Panc1 (cell line): Measurements from ENCODE around the gene ATP11B. TPM values are rescaled to one million over a fixed set of nuclear protein-coding genes. Genes with fewer than 3 reads are reported as not detected.

Source experiments
- ATAC-seq: fragments of 200-7000 bp; cut with Tn5 transposase; 2 replicates; pipeline ENCODE4 v1.9.1; 2020; ENCODE audit warnings: mild to moderate bottlenecking, moderate library complexity
- BruUV-seq: library from RNA; stranded (reverse); fragments of 400-500 nt; replicated peaks from 2 replicates; lab custom pipeline; 2021; lab: Mats Ljungman, UMichigan
- CTCF ChIA-PET: fragments of 300-600 bp; sonication (Branson Sonifier 250); formaldehyde crosslinking; loops from one replicate; lab custom pipeline; 2022; ENCODE audit warnings: antibody characterized with exemption; lab: Charles Lee
- POLR2A ChIA-PET: fragments of 300-600 bp; sonication (Branson Sonifier 250); formaldehyde crosslinking; loops from one replicate; lab custom pipeline; 2022; ENCODE audit warnings: antibody characterized with exemption; lab: Charles Lee
- DNase-seq: peaks from one replicate; pipeline ENCODE4 v3.0.0-alpha.2; 2010; ENCODE audit warnings: low read depth, low spot score
- H3K27ac ChIP-seq: 2 replicates; pipeline ENCODE4 v1.5.1; 2011; ENCODE audit warnings: mild to moderate bottlenecking, low read length, inconsistent platforms
- H3K27me3 ChIP-seq: fragments of 200-500 bp; sonication (Bioruptor generic); 2 replicates; pipeline ENCODE4 v1.6.0; 2014; ENCODE audit warnings: low read length, inconsistent platforms; ENCODE audit not compliant: control insufficient read depth, insufficient read depth
- H3K36me3 ChIP-seq: fragments of 200-500 bp; sonication (Bioruptor generic); 2 replicates; pipeline ENCODE4 v1.5.1; 2014; ENCODE audit warnings: inconsistent platforms, mild to moderate bottlenecking, low read length, moderate library complexity; ENCODE audit not compliant: control insufficient read depth, insufficient read depth
- H3K4me1 ChIP-seq: 2 replicates; pipeline ENCODE4 v1.5.1; 2011; ENCODE audit warnings: inconsistent platforms, mild to moderate bottlenecking, low read length, moderate library complexity; ENCODE audit not compliant: control insufficient read depth, insufficient read depth
- H3K4me3 ChIP-seq, 2 experiments: 2 replicates each; pipeline ENCODE4 v1.5.1; 2011 to 2012; ENCODE audit warnings: low read depth in 2 of 2, low read length in 2 of 2, mild to moderate bottlenecking in 2 of 2, inconsistent platforms in 1 of 2, moderate library complexity in 1 of 2
- H3K9me3 ChIP-seq: fragments of 200-500 bp; sonication (Bioruptor generic); 2 replicates; pipeline ENCODE4 v1.5.1; 2014; ENCODE audit warnings: low read depth, mild to moderate bottlenecking, inconsistent platforms, low read length, moderate library complexity; ENCODE audit not compliant: control insufficient read depth, insufficient read depth
- POLR2AphosphoS5 ChIP-seq: IDR thresholded peaks from 2 replicates; pipeline ENCODE4 v1.6.1; 2012; ENCODE audit warnings: mild to moderate bottlenecking, low read depth, low read length, moderate library complexity
- SIN3A ChIP-seq: IDR thresholded peaks from 2 replicates; pipeline ENCODE4 v1.6.1; 2012; ENCODE audit warnings: low read depth, mild to moderate bottlenecking, low read length, moderate library complexity, borderline replicate concordance; ENCODE audit not compliant: insufficient read depth
- TCF7L2 ChIP-seq: IDR thresholded peaks from 2 replicates; pipeline ENCODE4 v1.6.1; 2011; ENCODE audit warnings: mild to moderate bottlenecking, low read depth, low read length, inconsistent platforms
- in situ Hi-C: cut with HindIII; loops from 2 replicates; pipeline ENCODE4 v1.10.0; 2016; ENCODE audit warnings: low sequenced_read_pairs, low pct_unique_long_range_greater_than_20kb
- intact Hi-C: fragments of 100-400 bp; cut with micrococcal nuclease; formaldehyde crosslinking; loops from one replicate; pipeline ENCODE4 v1.10.0; 2022; ENCODE audit not compliant: unreplicated experiment
- total RNA-seq: library from RNA; stranded (reverse); gene quantifications from one replicate; pipeline ENCODE4 v1.2.1, GENCODE V29; 2021; ENCODE audit not compliant: unreplicated experiment
- TF ChIP-seq, protein P1 (sequence below), 2 experiments: IDR thresholded peaks; 2 replicates each; pipeline ENCODE4 v1.6.1; 2011 to 2012; ENCODE audit warnings: low read depth in 2 of 2, control low read depth in 1 of 2, low read length in 1 of 2, mild to moderate bottlenecking in 1 of 2, moderate library complexity in 1 of 2; ENCODE audit not compliant: insufficient read depth in 1 of 2
- TF ChIP-seq, protein P2 (sequence below): fragments of 450-650 bp; IDR thresholded peaks from 2 replicates; pipeline ENCODE4 v1.5.1; 2017; ENCODE audit warnings: mild to moderate bottlenecking

Gene ATP11B
- total RNA-seq, 1 experiment from 2014 or later: 108 TPM

DNA sequence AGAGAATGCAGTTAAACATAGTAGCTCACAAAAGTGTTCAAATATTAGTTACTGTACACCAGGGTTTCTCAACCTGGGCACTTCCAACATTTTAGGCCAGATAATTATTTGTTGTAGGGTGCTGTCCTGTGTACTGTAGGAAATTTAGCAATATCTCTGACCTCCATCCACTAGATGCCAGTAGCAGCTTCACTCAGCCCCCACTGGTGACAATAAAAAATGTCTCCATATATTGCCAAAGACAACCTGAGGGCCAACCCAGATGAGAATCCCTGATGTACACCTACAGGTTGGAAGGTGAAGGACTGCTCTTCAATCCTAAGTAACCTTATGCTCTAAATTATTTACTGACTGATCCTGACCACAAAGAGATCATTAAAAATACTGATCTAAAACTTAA lies 154.6 kb downstream of the ATP11B start:
- no peak for TF ChIP-seq TCF7L2
- TF ChIP-seq SIN3A: no peak
- TF ChIP-seq, protein P1, sequence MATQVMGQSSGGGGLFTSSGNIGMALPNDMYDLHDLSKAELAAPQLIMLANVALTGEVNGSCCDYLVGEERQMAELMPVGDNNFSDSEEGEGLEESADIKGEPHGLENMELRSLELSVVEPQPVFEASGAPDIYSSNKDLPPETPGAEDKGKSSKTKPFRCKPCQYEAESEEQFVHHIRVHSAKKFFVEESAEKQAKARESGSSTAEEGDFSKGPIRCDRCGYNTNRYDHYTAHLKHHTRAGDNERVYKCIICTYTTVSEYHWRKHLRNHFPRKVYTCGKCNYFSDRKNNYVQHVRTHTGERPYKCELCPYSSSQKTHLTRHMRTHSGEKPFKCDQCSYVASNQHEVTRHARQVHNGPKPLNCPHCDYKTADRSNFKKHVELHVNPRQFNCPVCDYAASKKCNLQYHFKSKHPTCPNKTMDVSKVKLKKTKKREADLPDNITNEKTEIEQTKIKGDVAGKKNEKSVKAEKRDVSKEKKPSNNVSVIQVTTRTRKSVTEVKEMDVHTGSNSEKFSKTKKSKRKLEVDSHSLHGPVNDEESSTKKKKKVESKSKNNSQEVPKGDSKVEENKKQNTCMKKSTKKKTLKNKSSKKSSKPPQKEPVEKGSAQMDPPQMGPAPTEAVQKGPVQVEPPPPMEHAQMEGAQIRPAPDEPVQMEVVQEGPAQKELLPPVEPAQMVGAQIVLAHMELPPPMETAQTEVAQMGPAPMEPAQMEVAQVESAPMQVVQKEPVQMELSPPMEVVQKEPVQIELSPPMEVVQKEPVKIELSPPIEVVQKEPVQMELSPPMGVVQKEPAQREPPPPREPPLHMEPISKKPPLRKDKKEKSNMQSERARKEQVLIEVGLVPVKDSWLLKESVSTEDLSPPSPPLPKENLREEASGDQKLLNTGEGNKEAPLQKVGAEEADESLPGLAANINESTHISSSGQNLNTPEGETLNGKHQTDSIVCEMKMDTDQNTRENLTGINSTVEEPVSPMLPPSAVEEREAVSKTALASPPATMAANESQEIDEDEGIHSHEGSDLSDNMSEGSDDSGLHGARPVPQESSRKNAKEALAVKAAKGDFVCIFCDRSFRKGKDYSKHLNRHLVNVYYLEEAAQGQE (IDR thresholded peaks at IDR 0.05; ENCODE audit: insufficient read depth in 1 of 2, low read depth in 2 of 2, low read length in 1 of 2): no peak
- no peak for TF ChIP-seq POLR2AphosphoS5
- TF ChIP-seq, protein P2, sequence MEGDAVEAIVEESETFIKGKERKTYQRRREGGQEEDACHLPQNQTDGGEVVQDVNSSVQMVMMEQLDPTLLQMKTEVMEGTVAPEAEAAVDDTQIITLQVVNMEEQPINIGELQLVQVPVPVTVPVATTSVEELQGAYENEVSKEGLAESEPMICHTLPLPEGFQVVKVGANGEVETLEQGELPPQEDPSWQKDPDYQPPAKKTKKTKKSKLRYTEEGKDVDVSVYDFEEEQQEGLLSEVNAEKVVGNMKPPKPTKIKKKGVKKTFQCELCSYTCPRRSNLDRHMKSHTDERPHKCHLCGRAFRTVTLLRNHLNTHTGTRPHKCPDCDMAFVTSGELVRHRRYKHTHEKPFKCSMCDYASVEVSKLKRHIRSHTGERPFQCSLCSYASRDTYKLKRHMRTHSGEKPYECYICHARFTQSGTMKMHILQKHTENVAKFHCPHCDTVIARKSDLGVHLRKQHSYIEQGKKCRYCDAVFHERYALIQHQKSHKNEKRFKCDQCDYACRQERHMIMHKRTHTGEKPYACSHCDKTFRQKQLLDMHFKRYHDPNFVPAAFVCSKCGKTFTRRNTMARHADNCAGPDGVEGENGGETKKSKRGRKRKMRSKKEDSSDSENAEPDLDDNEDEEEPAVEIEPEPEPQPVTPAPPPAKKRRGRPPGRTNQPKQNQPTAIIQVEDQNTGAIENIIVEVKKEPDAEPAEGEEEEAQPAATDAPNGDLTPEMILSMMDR: peak; percentile 59
- in situ Hi-C loops: no loop called here

DNA sequence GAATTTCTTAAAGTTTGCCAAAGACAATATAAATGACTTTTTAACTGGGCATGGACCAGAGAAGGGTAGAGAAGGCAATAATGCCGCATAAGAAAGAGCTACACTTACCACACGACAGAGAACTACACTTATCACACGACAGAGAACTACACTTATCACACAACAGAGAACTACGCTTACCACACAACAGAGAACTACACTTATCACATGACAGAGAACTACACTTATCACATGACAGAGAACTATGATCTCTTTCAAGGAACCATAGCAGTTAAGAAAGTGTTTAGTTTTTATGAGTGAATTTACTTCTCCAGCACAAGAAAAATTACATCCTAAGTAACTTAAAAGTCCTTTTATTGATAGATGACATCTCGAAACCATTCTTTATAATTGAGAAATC lies 155.0 kb downstream of the ATP11B start:
- in situ Hi-C loops: no loop called here
- BruUV-seq: no TSS peak
- ChIA-PET CTCF (no interaction called here), POLR2A (no interaction called here)
- H3K27ac ChIP-seq: no peak overlapping the region
- H3K9me3 ChIP-seq: no peaks in the 10 kb centered on the region
- ATAC-seq: peak; percentile 58; the same call in 1 of the 2 replicates
- H3K4me1 ChIP-seq: no peaks in the 10 kb centered on the region
- no peaks in the 10 kb centered on the region for H3K27me3 ChIP-seq
- peaks cover 5% of the 10 kb centered on the region for H3K36me3 ChIP-seq
- intact Hi-C loops: no loop called here
- TF ChIP-seq, protein P2: no peak
- TF ChIP-seq POLR2AphosphoS5: no peak
- TF ChIP-seq, protein P1 (IDR thresholded peaks at IDR 0.05; ENCODE audit: insufficient read depth in 1 of 2, low read depth in 2 of 2, low read length in 1 of 2): no peak
- DNase-seq: no peak
- no peak overlapping the region for H3K4me3 ChIP-seq

More for the DNA sequence above, 154.6 kb downstream of the ATP11B start:
- Histone ChIP-seq H3K27me3 (no peaks in the 10 kb centered on the region), H3K27ac (no peak overlapping the region), H3K36me3 (peaks cover 5% of the 10 kb centered on the region), H3K4me1 (no peaks in the 10 kb centered on the region), H3K4me3 (no peak overlapping the region), H3K9me3 (no peaks in the 10 kb centered on the region)
- BruUV-seq: no TSS peak
- ATAC-seq: peak; percentile 90
- DNase-seq: no peak
- ChIA-PET POLR2A (no interaction called here), CTCF (no interaction called here)
- intact Hi-C loops: no loop called here
